HCT116 (cell line): ENCODE data around the gene ZNF438. TPM values are rescaled to one million over a fixed set of nuclear protein-coding genes. Genes with fewer than 3 reads are reported as not detected.

Experiments used
- ATAC-seq: fragments of 200-7000 bp; cut with Tn5 transposase; 2 replicates; pipeline ENCODE4 v1.9.1; 2020; ENCODE audit warnings: mild to moderate bottlenecking, moderate library complexity
- BruUV-seq: library from RNA; stranded (reverse); fragments of 400-500 nt; replicated peaks from 2 replicates; lab custom pipeline; 2021; lab: Mats Ljungman, UMichigan
- CTCF ChIA-PET: fragments of 300-600 bp; sonication (Branson Sonifier 250); formaldehyde crosslinking; loops from one replicate; lab custom pipeline; 2021; ENCODE audit warnings: antibody characterized with exemption; lab: Charles Lee
- POLR2A ChIA-PET: fragments of 300-600, 350-600 bp; sonication (Branson Sonifier 250); formaldehyde crosslinking; loops from one replicate; lab custom pipeline; 2021; ENCODE audit warnings: antibody characterized with exemption; lab: Charles Lee
- RAD21 ChIA-PET, 2 experiments: fragments of 300-600 bp; sonication (Branson Sonifier 250); formaldehyde crosslinking; loops; one replicate each; lab custom pipeline; 2023; ENCODE audit warnings: low total read pairs in 2 of 2; ENCODE audit not compliant: uncharacterized antibody in 2 of 2, unreplicated experiment in 2 of 2, low non-redundant PET in 1 of 2; lab: Charles Lee
- DNase-seq: peaks from one replicate; pipeline ENCODE4 v3.0.0-alpha.2; 2010; ENCODE audit warnings: low read depth, low spot score
- H2AFZ ChIP-seq: fragments of 200-600 bp; shearing (Covaris generic), sonication (generic); 2 replicates; pipeline ENCODE4 v1.6.1; 2017; ENCODE audit warnings: low read depth, mixed run types, mixed read lengths, antibody characterized with exemption, low read length; ENCODE audit not compliant: poor library complexity, severe bottlenecking
- H3K27ac ChIP-seq: 2 replicates; pipeline ENCODE4 v1.5.1; 2012; ENCODE audit warnings: low read depth, low read length
- H3K27me3 ChIP-seq: fragments of 200-600 bp; sonication (generic); 2 replicates; pipeline ENCODE4 v1.6.1; 2016; ENCODE audit warnings: mixed run types, low read length, mixed read lengths; ENCODE audit not compliant: insufficient read depth
- H3K36me3 ChIP-seq, 2 experiments: fragments of 200-500 bp in 1 of 2; fragments of 200-600 bp in 1 of 2; sonication (Bioruptor generic) in 1 of 2; sonication (generic) in 1 of 2; 2 replicates each; pipeline versions ENCODE4 v1.5.1 to v1.6.1; 2014 to 2016; ENCODE audit warnings: low read length in 2 of 2, inconsistent platforms in 1 of 2, mixed read lengths in 1 of 2, mixed run types in 1 of 2; ENCODE audit not compliant: insufficient read depth in 2 of 2, control insufficient read depth in 1 of 2
- H3K4me1 ChIP-seq, 2 experiments: fragments of 200-600 bp in 1 of 2; sonication (generic) in 1 of 2; 2 replicates each; pipeline versions ENCODE4 v1.5.1 to v1.6.1; 2012 to 2017; ENCODE audit warnings: low read length in 2 of 2, inconsistent platforms in 1 of 2, mild to moderate bottlenecking in 1 of 2, mixed read lengths in 1 of 2, mixed run types in 1 of 2, moderate library complexity in 1 of 2; ENCODE audit not compliant: insufficient read depth in 2 of 2, control insufficient read depth in 1 of 2
- H3K4me2 ChIP-seq: fragments of 200-600 bp; sonication (generic); 2 replicates; pipeline ENCODE4 v1.6.1; 2017; ENCODE audit warnings: mixed run types, low read length, mixed read lengths
- H3K4me3 ChIP-seq, 2 experiments: fragments of 200-600 bp in 1 of 2; sonication (generic) in 1 of 2; replicated peaks in 1 of 2; 2 replicates each; pipeline ENCODE4 v1.5.1; 2011 to 2016; ENCODE audit warnings: low read length in 2 of 2, control low read depth in 1 of 2, low read depth in 1 of 2, mild to moderate bottlenecking in 1 of 2, mixed read lengths in 1 of 2, mixed run types in 1 of 2
- H3K79me2 ChIP-seq: fragments of 200-600 bp; sonication (generic); 2 replicates; pipeline ENCODE4 v1.6.1; 2017; ENCODE audit warnings: mild to moderate bottlenecking, mixed run types, low read length, moderate library complexity, mixed read lengths; ENCODE audit not compliant: insufficient read depth
- H3K9ac ChIP-seq: fragments of 200-600 bp; sonication (generic); 2 replicates; pipeline ENCODE4 v1.6.1; 2016; ENCODE audit warnings: low read length, mixed read lengths
- H3K9me2 ChIP-seq: fragments of 200-600 bp; sonication (generic), shearing (Covaris generic); 2 replicates; pipeline ENCODE4 v1.6.1; 2017; ENCODE audit warnings: mixed run types, mild to moderate bottlenecking, moderate library complexity; ENCODE audit not compliant: insufficient read depth
- H3K9me3 ChIP-seq, 2 experiments: fragments of 200-500 bp in 1 of 2; fragments of 200-600 bp in 1 of 2; sonication (Bioruptor generic) in 1 of 2; sonication (generic) in 1 of 2; 2 replicates each; pipeline ENCODE4 v1.6.1; 2014 to 2017; ENCODE audit warnings: low read length in 2 of 2, mixed read lengths in 2 of 2, inconsistent platforms in 1 of 2, low read depth in 1 of 2, mild to moderate bottlenecking in 1 of 2, mixed run types in 1 of 2, moderate library complexity in 1 of 2; ENCODE audit not compliant: control insufficient read depth in 1 of 2, insufficient read depth in 1 of 2
- H4K20me1 ChIP-seq: fragments of 200-600 bp; sonication (generic), shearing (Covaris generic); 2 replicates; pipeline ENCODE4 v1.6.1; 2017; ENCODE audit warnings: mixed run types, mild to moderate bottlenecking, moderate library complexity; ENCODE audit not compliant: insufficient read depth
- CBX3 ChIP-seq: IDR thresholded peaks from 2 replicates; pipeline ENCODE4 v1.6.1; 2012; ENCODE audit warnings: low read depth
- EGR1 ChIP-seq: IDR thresholded peaks from 2 replicates; pipeline ENCODE4 v1.6.1; 2012; ENCODE audit warnings: low read depth
- EZH2phosphoT487 ChIP-seq: fragments of 200-600 bp; IDR thresholded peaks from 2 replicates; pipeline ENCODE4 v1.6.1; 2018; ENCODE audit warnings: antibody characterized with exemption, borderline replicate concordance
- FOSL1 ChIP-seq: IDR thresholded peaks from 2 replicates; pipeline ENCODE4 v1.6.1; 2012; ENCODE audit warnings: low read depth
- JUND ChIP-seq: IDR thresholded peaks from 2 replicates; pipeline ENCODE4 v1.6.1; 2012
- POLR2A ChIP-seq: IDR thresholded peaks from 2 replicates; pipeline ENCODE4 v1.7.0; 2011; ENCODE audit warnings: borderline replicate concordance; ENCODE audit not compliant: insufficient read depth, insufficient read length; ENCODE audit errors: extremely low read depth
- POLR2AphosphoS5 ChIP-seq: IDR thresholded peaks from 2 replicates; pipeline ENCODE4 v1.6.1; 2011; ENCODE audit warnings: mild to moderate bottlenecking, low read depth, low read length, moderate library complexity
- RAD21 ChIP-seq: IDR thresholded peaks from 2 replicates; pipeline ENCODE4 v1.6.1; 2012; ENCODE audit warnings: low read depth, mild to moderate bottlenecking
- SIN3A ChIP-seq: IDR thresholded peaks from 2 replicates; pipeline ENCODE4 v1.6.1; 2012; ENCODE audit warnings: low read depth
- SP1 ChIP-seq: IDR thresholded peaks from 2 replicates; pipeline ENCODE4 v1.6.1; 2012; ENCODE audit warnings: low read depth
- SRF ChIP-seq: IDR thresholded peaks from 2 replicates; pipeline ENCODE4 v1.6.1; 2012; ENCODE audit warnings: low read depth
- intact Hi-C: fragments of 100-400 bp; cut with micrococcal nuclease; formaldehyde crosslinking; loops from 2 replicates; pipeline ENCODE4 v1.10.0; 2022
- total RNA-seq: library from RNA; stranded (reverse); gene quantifications from one replicate; pipeline ENCODE4 v1.2.1, GENCODE V29; 2021; ENCODE audit not compliant: unreplicated experiment
- TF ChIP-seq, protein P1 (sequence below): IDR thresholded peaks from 2 replicates; pipeline ENCODE4 v1.6.1; 2012; ENCODE audit warnings: low read depth
- TF ChIP-seq, protein P2 (sequence below): IDR thresholded peaks from 2 replicates; pipeline ENCODE4 v1.6.1; 2012

Gene ZNF438
- total RNA-seq, 1 experiment from 2014 or later = 3.3 TPM

DNA sequence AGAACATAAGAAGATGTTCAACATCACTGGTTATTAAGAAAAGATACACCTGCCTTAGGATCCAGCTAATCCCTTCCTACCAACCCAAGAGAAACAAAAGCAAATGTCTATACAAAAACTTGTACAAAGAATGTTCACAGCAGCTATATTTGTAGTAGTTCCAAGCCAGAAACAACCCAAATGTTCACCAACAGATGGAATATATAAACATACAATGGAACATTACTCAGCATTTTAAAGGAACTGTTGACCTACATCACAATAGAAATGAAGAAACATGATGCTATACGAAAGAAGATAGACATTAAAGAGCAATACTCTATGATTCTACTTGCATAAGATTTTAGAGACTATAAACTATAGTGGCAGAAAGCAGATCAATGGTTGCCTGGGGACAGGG lies 149.4 kb downstream of the ZNF438 start:
- no peak overlapping the region for H3K9ac ChIP-seq
- POLR2A ChIA-PET = no interaction called here
- H3K9me2 ChIP-seq = no peaks in the 10 kb centered on the region
- TF ChIP-seq SIN3A = no peak
- TF ChIP-seq POLR2A = no peak
- TF ChIP-seq, protein P1, sequence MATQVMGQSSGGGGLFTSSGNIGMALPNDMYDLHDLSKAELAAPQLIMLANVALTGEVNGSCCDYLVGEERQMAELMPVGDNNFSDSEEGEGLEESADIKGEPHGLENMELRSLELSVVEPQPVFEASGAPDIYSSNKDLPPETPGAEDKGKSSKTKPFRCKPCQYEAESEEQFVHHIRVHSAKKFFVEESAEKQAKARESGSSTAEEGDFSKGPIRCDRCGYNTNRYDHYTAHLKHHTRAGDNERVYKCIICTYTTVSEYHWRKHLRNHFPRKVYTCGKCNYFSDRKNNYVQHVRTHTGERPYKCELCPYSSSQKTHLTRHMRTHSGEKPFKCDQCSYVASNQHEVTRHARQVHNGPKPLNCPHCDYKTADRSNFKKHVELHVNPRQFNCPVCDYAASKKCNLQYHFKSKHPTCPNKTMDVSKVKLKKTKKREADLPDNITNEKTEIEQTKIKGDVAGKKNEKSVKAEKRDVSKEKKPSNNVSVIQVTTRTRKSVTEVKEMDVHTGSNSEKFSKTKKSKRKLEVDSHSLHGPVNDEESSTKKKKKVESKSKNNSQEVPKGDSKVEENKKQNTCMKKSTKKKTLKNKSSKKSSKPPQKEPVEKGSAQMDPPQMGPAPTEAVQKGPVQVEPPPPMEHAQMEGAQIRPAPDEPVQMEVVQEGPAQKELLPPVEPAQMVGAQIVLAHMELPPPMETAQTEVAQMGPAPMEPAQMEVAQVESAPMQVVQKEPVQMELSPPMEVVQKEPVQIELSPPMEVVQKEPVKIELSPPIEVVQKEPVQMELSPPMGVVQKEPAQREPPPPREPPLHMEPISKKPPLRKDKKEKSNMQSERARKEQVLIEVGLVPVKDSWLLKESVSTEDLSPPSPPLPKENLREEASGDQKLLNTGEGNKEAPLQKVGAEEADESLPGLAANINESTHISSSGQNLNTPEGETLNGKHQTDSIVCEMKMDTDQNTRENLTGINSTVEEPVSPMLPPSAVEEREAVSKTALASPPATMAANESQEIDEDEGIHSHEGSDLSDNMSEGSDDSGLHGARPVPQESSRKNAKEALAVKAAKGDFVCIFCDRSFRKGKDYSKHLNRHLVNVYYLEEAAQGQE = no peak
- TF ChIP-seq SRF = no peak
- TF ChIP-seq FOSL1 = no peak
- no peak overlapping the region for H2AFZ ChIP-seq
- no peak overlapping the region for H3K4me2 ChIP-seq
- no peak overlapping the region for H3K27ac ChIP-seq
- BruUV-seq = no TSS peak
- RAD21 ChIA-PET = no interaction called here
- H3K9me3 ChIP-seq = no peaks in the 10 kb centered on the region
- no peaks in the 10 kb centered on the region for H3K27me3 ChIP-seq
- CTCF ChIA-PET = no interaction called here
- ATAC-seq (no peak), DNase-seq (no peak)
- H3K36me3 ChIP-seq = no peaks in the 10 kb centered on the region
- H4K20me1 ChIP-seq = no peaks in the 10 kb centered on the region
- intact Hi-C loops = no loop called here
- no peak overlapping the region for H3K4me3 ChIP-seq
- no peaks in the 10 kb centered on the region for H3K4me1 ChIP-seq
- H3K79me2 ChIP-seq = no peaks in the 10 kb centered on the region

DNA sequence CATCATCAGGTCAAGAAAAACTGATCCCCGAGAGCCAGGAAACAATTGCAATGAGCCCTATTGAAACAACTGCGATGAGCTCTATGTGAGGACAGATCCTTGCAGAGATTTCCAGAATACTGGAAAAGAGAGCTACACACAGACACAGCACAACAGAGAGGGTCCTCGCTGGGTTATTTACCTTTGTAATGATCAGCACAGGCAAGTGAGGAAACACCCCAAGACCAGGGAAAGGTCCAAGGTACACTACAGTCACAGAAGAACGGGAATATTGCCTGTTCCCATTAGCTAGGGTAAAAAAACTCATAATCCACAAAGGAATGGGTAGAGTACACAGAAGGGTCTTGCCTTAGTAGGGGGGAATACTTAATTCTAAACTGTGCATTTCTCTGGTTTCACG lies 152.7 kb downstream of the ZNF438 start:
- no TSS peak for BruUV-seq
- Histone ChIP-seq H2AFZ (no peak overlapping the region), H3K79me2 (no peaks in the 10 kb centered on the region), H3K4me3 (no peak overlapping the region), H3K27me3 (no peaks in the 10 kb centered on the region), H4K20me1 (no peaks in the 10 kb centered on the region), H3K9me2 (no peaks in the 10 kb centered on the region), H3K9ac (no peak overlapping the region), H3K27ac (no peak overlapping the region), H3K4me1 (no peaks in the 10 kb centered on the region), H3K36me3 (no peaks in the 10 kb centered on the region), H3K4me2 (no peak overlapping the region), H3K9me3 (no peaks in the 10 kb centered on the region)
- DNase-seq (no peak), ATAC-seq (no peak)
- intact Hi-C loops = no loop called here
- CTCF ChIA-PET = no interaction called here
- RAD21 ChIA-PET = no interaction called here
- POLR2A ChIA-PET = no interaction called here
- TF ChIP-seq EZH2phosphoT487 = no peak
- no peak for TF ChIP-seq POLR2AphosphoS5
- no peak for TF ChIP-seq SRF
- no peak for TF ChIP-seq RAD21
- TF ChIP-seq, protein P2, sequence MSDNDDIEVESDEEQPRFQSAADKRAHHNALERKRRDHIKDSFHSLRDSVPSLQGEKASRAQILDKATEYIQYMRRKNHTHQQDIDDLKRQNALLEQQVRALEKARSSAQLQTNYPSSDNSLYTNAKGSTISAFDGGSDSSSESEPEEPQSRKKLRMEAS = no peak
- TF ChIP-seq, protein P1 = no peak
- no peak for TF ChIP-seq JUND
- no peak for TF ChIP-seq CBX3
- TF ChIP-seq SP1 = no peak
- no peak for TF ChIP-seq POLR2A
- no peak for TF ChIP-seq EGR1
